Psoas muscle (tissue), 8 donors: ENCODE data around the gene NNT. TPM values are rescaled to one million over a fixed set of nuclear protein-coding genes. Genes with fewer than 3 reads are reported as not detected.

Source experiments
- ATAC-seq, 4 donors: fragments of 200-7000 bp; cut with Tn5 transposase; one replicate each; pipeline ENCODE4 v1.9.1; 2020; ENCODE audit warnings: moderate library complexity in 3 of 4, mild to moderate bottlenecking in 2 of 4
- DNase-seq, 2 donors: peaks; one replicate each; pipeline ENCODE4 v3.0.0-alpha.2; 2020
- H3K27ac ChIP-seq: fragments of 200-600 bp; one replicate; pipeline ENCODE4 v1.8.0; 2022
- H3K27me3 ChIP-seq, 3 donors: fragments of 200-600 bp in 1 of 3; one replicate each; pipeline versions ENCODE4 v1.6.1 to v1.8.0; 2013 to 2022; ENCODE audit warnings: low read length in 2 of 3, mild to moderate bottlenecking in 2 of 3, moderate library complexity in 1 of 3; ENCODE audit not compliant: insufficient read depth in 3 of 3
- H3K36me3 ChIP-seq, 2 donors: fragments of 200-600 bp in 1 of 2; one replicate each; pipeline versions ENCODE4 v1.6.1 to v1.8.0; 2013 to 2022; ENCODE audit warnings: low read depth in 1 of 2, mild to moderate bottlenecking in 1 of 2, moderate library complexity in 1 of 2; ENCODE audit not compliant: insufficient read depth in 1 of 2
- H3K4me1 ChIP-seq: fragments of 200-600 bp; one replicate; pipeline ENCODE4 v1.8.0; 2022
- H3K4me3 ChIP-seq: fragments of 200-600 bp; one replicate; pipeline ENCODE4 v1.8.0; 2022; ENCODE audit warnings: mild to moderate bottlenecking
- H3K9me3 ChIP-seq: fragments of 200-600 bp; one replicate; pipeline ENCODE4 v1.8.0; 2022
- WGBS, 3 donors: extraction: QIAGEN DNeasy Blood & Tissue Kit; methylation state at CpG; one replicate each; pipeline versions ENCODE4 v1.1.6 to v1.1.7; 2013; 5-methylcytosine and 5-hydroxymethylcytosine counted together
- intact Hi-C, 2 donors: fragments of 100-400 bp; cut with DNase I; formaldehyde crosslinking; loops; one replicate each; pipeline versions ENCODE4 v1.11.0 to v1.14.2; 2022
- polyA plus RNA-seq, 3 donors: library from polyadenylated mRNA; stranded (reverse); fragments of 200-250 nt; gene quantifications; one replicate each; pipeline ENCODE4 v1.2.3, GENCODE V29; 2013
- total RNA-seq, 4 donors: library from RNA; stranded (reverse); fragmentation: NEBNext Ultra II Directional in 2 of 4; extraction: Animal tissue kit (Norgen Biotek cat#: 25700) in 2 of 4; gene quantifications; one replicate each; pipeline versions ENCODE4 v1.2.1 to v1.2.4, GENCODE V29; 2021 to 2023
- TF ChIP-seq, protein P1 (sequence below): fragments of 200-600 bp; IDR thresholded peaks from one replicate; pipeline ENCODE4 v1.8.0; 2022; ENCODE audit warnings: antibody characterized with exemption
- donor health status: healthy with polysubstance abuse.
- donor health status: DM: no; HTN: no; CAD: no; lungs with moderate emphysema.
- donor health status: Bipolar disorder and iron deficiency.
- donor health status: healthy.
- donor health status: DM: yes; HTN: yes; CAD: no.
- donor health status: DM: no; HTN: no; CAD: no.
- donor health status: DM: no; HTN: no; CAD: no.
- donor health status: DM: yes; HTN: yes; CAD: no.

NNT gene
- total and polyA plus RNA-seq, 7 donors, result 108 to 442 (median 216) TPM

DNA sequence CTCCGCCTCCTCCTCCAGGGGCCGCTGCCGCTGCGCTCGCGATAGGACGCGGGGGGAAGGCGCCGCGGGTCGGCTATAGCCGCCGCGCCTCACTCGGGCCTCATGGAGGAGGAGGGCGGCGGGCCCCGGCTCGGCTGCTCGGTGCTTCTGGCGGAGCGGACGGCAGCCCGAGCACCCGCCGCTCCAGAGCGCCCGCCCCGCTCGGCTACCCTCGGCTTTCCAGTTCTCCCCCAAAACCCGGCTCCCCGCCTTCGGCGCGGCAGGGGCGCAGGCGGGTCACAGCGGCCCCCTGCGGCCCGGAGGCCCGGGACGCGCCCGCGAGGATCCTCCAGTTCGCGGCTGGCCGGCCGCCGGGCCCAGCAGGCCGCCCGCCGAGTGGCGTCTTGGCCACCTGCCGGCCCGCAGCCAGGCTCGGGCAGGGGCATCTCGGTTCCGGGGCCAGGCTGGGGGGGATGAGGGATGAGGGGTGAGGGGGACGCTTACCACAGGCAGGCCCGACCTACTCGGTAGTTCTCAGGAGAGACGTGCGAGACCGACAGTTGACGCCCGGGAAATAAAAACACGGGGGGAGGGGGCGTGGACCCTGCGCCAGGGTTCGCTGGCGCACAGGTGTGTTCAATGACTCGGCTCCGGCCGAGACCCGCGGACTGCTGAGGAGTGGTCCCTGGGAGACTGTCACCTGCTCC lies 46.0 kb upstream of the NNT start, which contains the start of gene PAIP1:
PAIP1 (minus strand) TSS at position 221 of the 686 bp plus-strand sequence. CDS start 231 bp downstream, outside the sequence.
- Histone ChIP-seq H3K4me3 (peak within 1 kb of the TSS; percentile 93), H3K36me3 (peaks cover 3 to 34% of the 10 kb centered on the region in 2 donors), H3K4me1 (peaks cover 37% of the 10 kb centered on the region), H3K27me3 (no peaks in the 10 kb centered on the region), H3K9me3 (no peaks in the 10 kb centered on the region), H3K27ac (peak within 1 kb of the TSS; percentile 98)
- WGBS, 3 donors, result 0 to 1% (median 0%) methylated on average over 30 to 79 of the region's 79 CpGs
- intact Hi-C loops, result loop anchor here (2.0 kb wide), 2 partner anchors 42 to 46 kb away; partner anchors contain the start of gene NNT (in 1 of the 2)
- peak; percentile 85 to 92 for DNase-seq
- ATAC-seq, result peak; percentile 91 to 94 (median 93)
- TF ChIP-seq, protein P1, sequence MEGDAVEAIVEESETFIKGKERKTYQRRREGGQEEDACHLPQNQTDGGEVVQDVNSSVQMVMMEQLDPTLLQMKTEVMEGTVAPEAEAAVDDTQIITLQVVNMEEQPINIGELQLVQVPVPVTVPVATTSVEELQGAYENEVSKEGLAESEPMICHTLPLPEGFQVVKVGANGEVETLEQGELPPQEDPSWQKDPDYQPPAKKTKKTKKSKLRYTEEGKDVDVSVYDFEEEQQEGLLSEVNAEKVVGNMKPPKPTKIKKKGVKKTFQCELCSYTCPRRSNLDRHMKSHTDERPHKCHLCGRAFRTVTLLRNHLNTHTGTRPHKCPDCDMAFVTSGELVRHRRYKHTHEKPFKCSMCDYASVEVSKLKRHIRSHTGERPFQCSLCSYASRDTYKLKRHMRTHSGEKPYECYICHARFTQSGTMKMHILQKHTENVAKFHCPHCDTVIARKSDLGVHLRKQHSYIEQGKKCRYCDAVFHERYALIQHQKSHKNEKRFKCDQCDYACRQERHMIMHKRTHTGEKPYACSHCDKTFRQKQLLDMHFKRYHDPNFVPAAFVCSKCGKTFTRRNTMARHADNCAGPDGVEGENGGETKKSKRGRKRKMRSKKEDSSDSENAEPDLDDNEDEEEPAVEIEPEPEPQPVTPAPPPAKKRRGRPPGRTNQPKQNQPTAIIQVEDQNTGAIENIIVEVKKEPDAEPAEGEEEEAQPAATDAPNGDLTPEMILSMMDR, result peak; percentile 61

DNA sequence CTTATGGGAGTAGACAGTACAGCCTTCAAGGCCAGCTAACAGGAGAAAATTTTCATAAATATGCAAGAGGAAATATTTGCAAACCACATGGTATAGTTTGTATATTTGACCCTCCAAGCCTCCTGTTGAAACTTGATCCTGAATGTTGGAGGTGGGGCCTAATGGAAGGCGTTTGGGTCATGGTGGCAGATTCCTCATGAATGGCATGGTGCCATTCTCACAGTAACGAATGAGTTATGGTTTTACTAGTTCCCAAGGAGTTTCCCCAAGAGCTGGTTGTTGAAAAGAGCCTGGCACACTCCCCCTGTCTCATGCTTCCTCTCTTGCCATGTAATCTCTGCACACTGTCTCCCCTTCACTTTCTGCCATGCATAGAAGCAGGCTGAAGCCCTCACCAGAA lies 42.9 kb upstream of the NNT start:
- peaks cover 0 to 5% of the 10 kb centered on the region in 2 donors for H3K36me3 ChIP-seq
- ATAC-seq, result no peak
- H3K27me3 ChIP-seq, result no peaks in the 10 kb centered on the region
- TF ChIP-seq, protein P1, result no peak
- peaks cover 6% of the 10 kb centered on the region for H3K4me1 ChIP-seq
- intact Hi-C loops, result no loop called here
- no peak for DNase-seq
- H3K27ac ChIP-seq, result no peak overlapping the region
- 11 to 22% (median 13%) methylated on average over 2 of the region's 2 CpGs for WGBS, 3 donors
- H3K4me3 ChIP-seq, result no peak overlapping the region
- H3K9me3 ChIP-seq, result no peaks in the 10 kb centered on the region

DNA sequence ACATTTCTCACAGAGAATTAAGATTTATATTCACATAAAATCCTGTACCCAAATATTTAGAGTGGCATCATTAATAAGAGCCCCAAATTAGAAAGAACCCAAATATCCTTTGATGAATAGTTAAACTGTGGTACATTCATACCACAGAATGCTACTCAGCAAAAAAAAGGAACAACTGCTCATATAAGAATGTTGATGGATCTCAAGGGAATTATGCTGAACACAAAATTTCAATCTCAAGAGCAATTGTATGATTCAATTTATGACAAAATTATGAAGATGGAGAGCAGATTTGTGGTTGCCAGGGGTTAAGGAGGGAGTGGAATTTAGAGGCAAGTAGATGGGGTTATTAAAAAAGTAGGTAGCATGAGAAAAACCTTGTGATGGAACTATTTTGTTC lies 41.6 kb upstream of the NNT start:
- no peak for ATAC-seq
- no peak overlapping the region for H3K4me3 ChIP-seq
- H3K27me3 ChIP-seq, result no peaks in the 10 kb centered on the region
- H3K9me3 ChIP-seq, result no peaks in the 10 kb centered on the region
- intact Hi-C loops, result no loop called here
- no peak overlapping the region for H3K27ac ChIP-seq
- no peak for DNase-seq
- TF ChIP-seq, protein P1, result no peak
- peaks cover 3% of the 10 kb centered on the region for H3K4me1 ChIP-seq
- H3K36me3 ChIP-seq, result no peaks in the 10 kb centered on the region

DNA sequence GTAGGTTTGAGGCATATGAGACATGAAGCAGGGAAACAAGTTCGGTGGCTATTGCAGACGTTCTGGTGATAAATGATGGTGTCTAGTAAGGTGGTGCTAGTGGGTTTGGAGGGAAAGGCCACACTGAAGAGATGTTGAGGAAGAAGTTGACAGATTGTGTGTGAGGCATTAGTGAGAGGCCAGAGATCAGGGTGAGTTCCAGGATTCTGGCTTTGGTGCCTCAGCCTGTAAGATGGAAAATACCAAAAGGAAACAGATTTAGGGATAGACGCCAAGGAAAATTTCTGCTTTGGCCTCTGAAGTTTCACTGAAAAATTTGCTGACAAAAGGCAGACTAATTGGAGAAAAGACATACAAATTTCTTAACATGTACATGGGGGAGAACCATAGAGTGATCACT lies 39.7 kb upstream of the NNT start:
- Histone ChIP-seq H3K9me3 (no peaks in the 10 kb centered on the region), H3K4me3 (no peak overlapping the region), H3K36me3 (no peaks in the 10 kb centered on the region), H3K27ac (no peak overlapping the region), H3K4me1 (peaks cover 3% of the 10 kb centered on the region), H3K27me3 (no peaks in the 10 kb centered on the region)
- ATAC-seq, result no peak
- no peak for DNase-seq
- WGBS, 3 donors, result 64 to 74% (median 70%) methylated on average over 3 of the region's 3 CpGs
- TF ChIP-seq, protein P1, result no peak
- intact Hi-C loops, result no loop called here
